ENCODE results near the gene RPL13A.

Gene RPL13A

DNA sequence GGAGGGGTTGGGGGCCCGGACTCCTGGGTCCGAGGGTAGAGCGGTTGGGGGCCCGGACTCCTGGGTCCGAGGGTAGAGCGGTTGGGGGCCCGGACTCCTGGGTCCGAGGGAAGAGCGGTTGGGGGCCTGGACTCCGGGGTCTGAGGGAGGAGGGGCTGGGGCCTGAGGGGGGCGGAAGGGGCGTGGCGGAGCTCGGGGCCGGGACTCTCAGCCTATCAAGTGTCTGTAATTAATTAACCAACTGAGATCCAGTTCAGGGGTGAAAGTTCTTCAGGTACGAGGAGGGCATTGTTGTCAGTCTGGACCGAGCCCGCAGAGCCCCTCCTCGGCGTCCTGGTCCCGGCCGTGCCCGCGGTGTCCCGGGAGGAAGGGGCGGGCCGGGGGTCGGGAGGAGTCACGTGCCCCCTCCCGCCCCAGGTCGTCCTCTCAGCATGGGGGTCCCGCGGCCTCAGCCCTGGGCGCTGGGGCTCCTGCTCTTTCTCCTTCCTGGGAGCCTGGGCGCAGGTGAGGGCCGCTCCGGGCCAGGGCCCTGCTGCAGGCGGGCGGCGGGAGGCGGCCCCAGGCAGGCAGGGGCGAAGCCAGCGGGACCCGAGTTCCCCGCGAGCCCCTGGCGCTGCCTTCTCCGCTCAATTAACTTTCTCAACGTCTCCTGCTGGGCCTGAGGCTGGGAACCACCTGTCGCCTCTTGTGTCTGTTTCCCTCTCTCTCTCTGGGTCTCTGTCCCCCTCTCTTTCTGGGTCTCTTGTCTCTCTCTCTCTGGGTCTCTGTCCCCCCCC is 25.8 kb downstream of the RPL13A start:
- no peak for DNase-seq

- no peak for DNase-seq
Observed at GRCh38 chr19:49513746-49514118, 26.3 kb downstream of the RPL13A start.

DNA sequence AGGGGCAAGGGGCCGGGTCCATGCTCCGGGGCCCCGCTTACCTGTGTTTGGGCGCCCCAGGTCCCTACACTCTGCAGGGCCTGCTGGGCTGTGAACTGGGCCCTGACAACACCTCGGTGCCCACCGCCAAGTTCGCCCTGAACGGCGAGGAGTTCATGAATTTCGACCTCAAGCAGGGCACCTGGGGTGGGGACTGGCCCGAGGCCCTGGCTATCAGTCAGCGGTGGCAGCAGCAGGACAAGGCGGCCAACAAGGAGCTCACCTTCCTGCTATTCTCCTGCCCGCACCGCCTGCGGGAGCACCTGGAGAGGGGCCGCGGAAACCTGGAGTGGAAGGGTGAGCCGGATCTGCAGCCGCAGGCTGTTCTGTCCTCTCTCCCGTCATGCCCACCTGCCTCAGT is 26.7 kb downstream of the RPL13A start:
- DNase-seq = no peak

DNA sequence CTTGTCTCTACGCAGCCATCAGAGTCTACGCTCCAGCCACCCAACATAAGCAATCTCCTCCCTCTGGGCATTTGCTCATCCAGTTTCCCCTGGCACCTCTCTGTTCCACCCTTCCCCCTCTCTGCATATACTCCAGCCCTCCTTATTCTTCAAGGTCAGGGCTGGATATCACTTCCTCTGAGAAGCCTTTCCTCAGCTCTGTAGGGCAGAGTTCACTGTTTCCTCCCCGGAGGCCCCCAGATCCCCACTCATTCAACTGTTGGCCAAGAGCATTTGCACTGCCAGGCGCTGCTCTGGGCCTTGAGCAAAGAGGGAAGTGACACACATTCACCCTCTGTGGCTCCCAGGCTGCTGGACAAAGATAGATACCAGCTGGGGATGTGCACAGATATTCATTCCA is 28.4 kb downstream of the RPL13A start:
- peak; percentile 92 to 96 for DNase-seq

- no peak for DNase-seq
Observed at GRCh38 chr19:49518033-49518432, 30.6 kb downstream of the RPL13A start.

DNA sequence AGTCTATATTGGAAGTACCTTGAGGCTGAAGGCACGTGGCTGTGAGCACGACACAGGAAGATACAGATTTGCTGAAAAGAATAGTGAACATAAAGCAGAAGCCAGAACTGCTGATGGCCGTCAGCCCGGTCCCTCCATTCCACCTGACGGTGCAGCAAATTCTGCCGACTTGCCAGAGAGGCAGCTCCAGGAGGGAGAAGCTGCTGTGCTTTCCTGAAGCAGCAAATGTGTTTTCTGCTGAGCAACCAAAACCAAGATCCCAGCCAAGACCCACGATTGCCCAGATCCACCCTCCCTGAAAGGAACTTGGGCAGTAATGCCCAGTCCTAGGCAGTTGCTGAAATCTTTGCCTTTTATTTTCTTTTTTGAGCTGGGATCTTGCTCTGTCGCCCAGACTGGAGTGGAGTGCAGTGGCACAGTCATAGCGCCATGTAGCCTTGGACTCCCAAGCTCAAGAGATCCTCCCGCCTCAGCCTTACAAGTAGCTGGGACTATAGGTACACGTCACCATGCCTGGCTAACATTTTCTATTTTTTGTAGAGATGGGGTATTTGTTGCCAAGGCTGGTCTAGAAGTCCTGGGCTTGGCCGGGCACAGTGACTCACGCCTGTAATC is 33.4 kb downstream of the RPL13A start:
- no peak for DNase-seq

DNA sequence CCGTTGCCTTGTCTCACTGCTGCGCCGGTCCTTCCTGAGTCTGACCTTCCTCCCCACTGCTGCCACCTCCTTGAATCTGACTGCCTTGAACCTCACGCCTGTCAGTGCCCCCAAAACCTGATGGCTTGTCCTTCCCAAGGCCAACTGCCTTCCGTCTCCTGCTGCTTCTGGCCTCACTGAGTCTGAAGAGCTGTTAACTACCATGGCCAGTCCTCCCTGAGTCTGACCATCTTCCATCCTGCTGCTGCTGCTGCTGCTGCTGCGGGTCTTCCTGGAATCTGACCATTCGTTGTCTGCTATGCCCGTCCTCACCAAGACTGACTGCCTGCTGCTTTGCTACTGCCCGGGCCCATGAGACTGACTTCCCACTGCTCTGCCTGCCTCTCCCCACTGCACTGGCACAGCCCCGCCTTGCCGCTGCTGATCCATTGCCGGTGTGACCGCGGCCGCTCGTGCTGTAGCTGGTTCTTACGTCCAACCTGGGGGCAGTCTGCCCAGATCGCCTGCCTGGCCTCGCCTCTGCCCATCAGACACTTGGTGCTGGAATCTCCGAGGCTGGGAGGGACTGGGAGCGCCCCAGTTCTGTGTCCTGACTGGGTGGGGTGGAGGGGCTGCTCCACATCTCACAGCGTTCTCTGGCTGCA is 37.5 kb downstream of the RPL13A start:
- no peak for DNase-seq

DNA sequence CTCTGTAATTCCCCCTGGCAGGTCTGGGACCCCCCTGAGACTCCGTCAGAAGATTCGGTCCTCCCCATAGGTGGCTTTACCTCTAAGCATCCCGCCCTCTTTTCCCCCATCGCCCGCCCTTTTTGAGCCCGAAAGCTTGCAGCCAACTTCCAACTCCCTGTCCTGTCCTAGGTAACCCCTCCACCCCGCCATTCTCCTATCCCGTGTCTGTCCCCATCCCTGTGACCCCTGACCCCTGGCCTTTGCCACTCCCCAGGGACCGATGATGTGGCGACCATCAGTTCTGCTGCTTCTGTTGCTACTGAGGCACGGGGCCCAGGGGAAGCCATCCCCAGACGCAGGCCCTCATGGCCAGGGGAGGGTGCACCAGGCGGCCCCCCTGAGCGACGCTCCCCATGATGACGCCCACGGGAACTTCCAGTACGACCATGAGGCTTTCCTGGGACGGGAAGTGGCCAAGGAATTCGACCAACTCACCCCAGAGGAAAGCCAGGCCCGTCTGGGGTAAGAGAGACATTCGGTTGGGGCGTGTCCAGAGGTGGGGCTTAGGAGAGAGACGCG is 40.9 kb downstream of the RPL13A start:
- no peak for DNase-seq

DNA sequence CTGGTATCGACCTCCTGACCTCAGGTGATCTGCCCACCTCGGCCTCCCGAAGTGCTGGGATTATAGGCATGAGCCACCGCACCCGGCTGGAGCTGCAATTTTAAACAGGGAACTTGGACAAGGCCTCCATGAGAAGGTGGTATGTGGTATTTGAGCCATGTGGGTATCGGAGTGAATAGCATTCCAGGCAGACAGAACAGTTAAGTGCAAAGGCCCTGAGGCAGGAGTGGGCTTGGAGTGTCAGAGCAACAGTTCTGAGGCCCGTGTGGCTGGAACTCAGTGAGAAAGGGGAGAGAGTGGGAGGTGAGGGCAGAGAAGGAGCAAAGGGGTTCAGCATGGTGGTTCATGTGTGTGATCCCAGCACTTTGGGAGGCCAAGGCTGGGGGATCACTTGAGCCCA is 43.3 kb downstream of the RPL13A start:
- no peak for DNase-seq

GRCh38 chr19:49533551-49534488 is 46.4 kb downstream of the RPL13A start:
- DNase-seq = peak; percentile 45 to 68

DNA sequence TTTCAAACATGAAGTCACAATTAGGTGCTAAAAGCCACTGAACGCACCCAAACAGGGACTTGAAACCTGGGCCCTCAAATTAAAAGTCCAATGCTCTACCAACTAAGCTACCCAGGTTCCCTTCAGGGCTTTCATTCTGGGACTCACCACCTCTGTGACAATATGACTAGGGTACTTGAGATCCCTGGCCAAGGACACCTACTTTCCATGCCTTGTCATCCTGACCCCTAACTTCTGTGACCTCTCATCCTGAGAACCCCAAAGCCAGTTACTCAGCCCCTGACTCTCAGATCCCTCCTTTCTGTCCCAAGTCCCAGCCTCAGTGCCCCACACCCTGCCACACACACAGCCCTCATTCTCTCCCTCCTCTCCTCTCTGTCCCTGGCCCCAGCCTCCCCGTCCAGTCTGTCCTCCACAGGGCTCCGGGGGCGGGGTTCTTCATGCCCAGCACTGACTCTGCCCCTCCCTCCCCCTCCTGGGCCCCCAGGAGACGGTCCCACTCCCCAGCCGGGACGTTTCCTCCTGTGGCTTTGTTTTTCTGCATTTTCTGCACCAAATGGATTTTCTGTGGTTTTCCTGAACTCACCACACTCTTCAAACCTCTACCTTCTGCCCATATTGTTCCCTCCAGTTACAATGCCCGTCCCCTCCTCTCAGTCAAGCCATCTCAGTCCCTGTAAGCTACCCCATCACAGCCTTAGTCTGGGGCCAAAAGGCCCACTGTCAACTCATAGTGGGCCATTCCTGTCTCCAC is 47.4 kb downstream of the RPL13A start:
- DNase-seq = no peak

GRCh38 chr19:49536921-49537462 is 49.6 kb downstream of the RPL13A start:
- no peak for DNase-seq

GRCh38 chr19:49538643-49539042 is 51.2 kb downstream of the RPL13A start:
- DNase-seq = no peak

GRCh38 chr19:49539192-49539952 is 52.0 kb downstream of the RPL13A start:
- DNase-seq = no peak

Measured in AML-193 (cell line).